ENCODE results near the gene DEPDC5.

Gene DEPDC5

DNA sequence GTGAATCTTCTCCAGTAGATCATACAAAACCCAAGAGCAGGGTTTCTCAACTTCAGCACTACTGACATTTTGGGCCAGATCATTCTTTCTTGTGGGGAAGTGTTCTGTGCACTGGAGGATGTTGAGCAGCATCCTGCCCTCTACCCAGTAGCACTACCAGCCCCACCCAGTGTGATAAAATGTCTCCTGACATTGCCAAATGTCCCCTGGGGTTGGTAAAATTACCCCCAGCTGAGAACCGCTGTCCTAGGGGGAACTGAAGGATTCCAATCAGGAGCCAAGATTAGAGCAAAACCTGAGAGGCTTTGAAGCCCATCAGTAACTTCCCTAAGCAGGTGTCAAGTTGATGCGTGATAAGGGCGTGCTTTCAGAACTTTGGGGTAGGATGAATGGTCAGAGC is 129.2 kb downstream of the DEPDC5 start:
- in situ Hi-C loops (cut with MboI; ENCODE audit: low pct_unique_long_range_greater_than_20kb, low sequenced_read_pairs, unreplicated experiment) = no loop called here
- TF ChIP-seq CTCF (IDR thresholded peaks at IDR 0.05; ENCODE audit: extremely low read depth, insufficient read depth, missing control alignments) = no peak
- DNase-seq (ENCODE audit: low spot score) = no peak

GRCh38 chr22:31883989-31884388 is 130.2 kb downstream of the DEPDC5 start:
- TF ChIP-seq CTCF (IDR thresholded peaks at IDR 0.05; ENCODE audit: extremely low read depth, insufficient read depth, missing control alignments) = no peak
- no peak for DNase-seq (ENCODE audit: low spot score)
- in situ Hi-C loops (cut with MboI; ENCODE audit: low pct_unique_long_range_greater_than_20kb, low sequenced_read_pairs, unreplicated experiment) = no loop called here

- no peak for TF ChIP-seq CTCF (IDR thresholded peaks at IDR 0.05; ENCODE audit: extremely low read depth, insufficient read depth, missing control alignments)
- in situ Hi-C loops (cut with MboI; ENCODE audit: low pct_unique_long_range_greater_than_20kb, low sequenced_read_pairs, unreplicated experiment) = no loop called here
- no peak for DNase-seq (ENCODE audit: low spot score)
Observed at GRCh38 chr22:31891366-31892079, 137.7 kb downstream of the DEPDC5 start.

DNA sequence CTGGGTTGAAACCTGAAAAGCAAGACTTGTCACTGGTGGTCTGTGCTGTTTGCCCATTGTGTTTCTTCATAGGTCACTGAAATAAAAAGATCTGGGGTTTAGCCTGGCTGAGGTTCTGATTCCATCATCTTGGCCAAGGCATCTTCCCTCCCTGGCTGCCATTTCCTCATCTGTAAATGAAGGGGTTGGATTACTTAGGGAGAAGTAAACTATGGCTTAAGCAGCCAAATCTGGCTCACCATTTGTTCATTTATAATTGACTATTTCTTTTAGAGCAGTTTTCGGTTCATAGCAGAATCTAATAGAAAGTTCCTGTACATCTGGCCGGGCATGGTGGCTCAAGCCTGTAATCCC is 138.2 kb downstream of the DEPDC5 start:
- no peak for DNase-seq (ENCODE audit: low spot score)
- TF ChIP-seq CTCF (IDR thresholded peaks at IDR 0.05; ENCODE audit: extremely low read depth, insufficient read depth, missing control alignments) = no peak
- in situ Hi-C loops (cut with MboI; ENCODE audit: low pct_unique_long_range_greater_than_20kb, low sequenced_read_pairs, unreplicated experiment) = no loop called here

- in situ Hi-C loops (cut with MboI; ENCODE audit: low pct_unique_long_range_greater_than_20kb, low sequenced_read_pairs, unreplicated experiment) = no loop called here
- DNase-seq (ENCODE audit: low spot score) = no peak
- no peak for TF ChIP-seq CTCF (IDR thresholded peaks at IDR 0.05; ENCODE audit: extremely low read depth, insufficient read depth, missing control alignments)
Observed at GRCh38 chr22:31893460-31893859, 139.6 kb downstream of the DEPDC5 start.

GRCh38 chr22:31895411-31896123 is 141.7 kb downstream of the DEPDC5 start:
- no peak for DNase-seq (ENCODE audit: low spot score)
- in situ Hi-C loops (cut with MboI; ENCODE audit: low pct_unique_long_range_greater_than_20kb, low sequenced_read_pairs, unreplicated experiment) = no loop called here

More at GRCh38 chr22:31895411-31896123, 141.7 kb downstream of the DEPDC5 start:
- no peak for TF ChIP-seq CTCF (IDR thresholded peaks at IDR 0.05; ENCODE audit: extremely low read depth, insufficient read depth, missing control alignments)
